MM.1S (cell line): Measurements from ENCODE around the gene ARHGAP42.
"Not testable (repeated sequence)": the region's sequence is repeated elsewhere in the genome, so short reads cannot be mapped to it uniquely, and the experiment has no call there.

Experiments used
- DNase-seq: peaks from one replicate; pipeline ENCODE4 v3.0.0-alpha.2; 2015
- H2AFZ ChIP-seq: fragments of 300-600 bp; sonication (generic); 2 replicates; pipeline ENCODE4 v1.6.0; 2016; ENCODE audit warnings: antibody characterized with exemption, low read length
- H3F3A ChIP-seq: fragments of 300-600 bp; sonication (generic); 2 replicates; pipeline ENCODE4 v1.6.1; 2016; ENCODE audit warnings: mild to moderate bottlenecking, antibody characterized with exemption, low read length, moderate library complexity, mixed read lengths; ENCODE audit not compliant: insufficient read depth
- H3K27ac ChIP-seq: fragments of 300-600 bp; sonication (generic); 2 replicates; pipeline ENCODE4 v1.5.1; 2016; ENCODE audit warnings: mild to moderate bottlenecking, low read length
- H3K27me3 ChIP-seq: fragments of 300-600 bp; sonication (generic); replicated peaks from 2 replicates; pipeline ENCODE4 v1.6.0; 2016; ENCODE audit warnings: low read length; ENCODE audit not compliant: insufficient read depth
- H3K36me3 ChIP-seq: fragments of 300-600 bp; sonication (generic); replicated peaks from 2 replicates; pipeline ENCODE4 v1.6.1; 2016; ENCODE audit warnings: mild to moderate bottlenecking, low read length, mixed read lengths; ENCODE audit not compliant: insufficient read depth
- H3K4me1 ChIP-seq: fragments of 300-600 bp; sonication (generic); 2 replicates; pipeline ENCODE4 v1.6.1; 2016; ENCODE audit warnings: low read length, mixed read lengths
- H3K4me2 ChIP-seq: fragments of 300-600 bp; sonication (generic); 2 replicates; pipeline ENCODE4 v1.6.0; 2016; ENCODE audit warnings: low read depth, low read length
- H3K4me3 ChIP-seq: fragments of 300-600 bp; sonication (generic); 2 replicates; pipeline ENCODE4 v1.5.1; 2016; ENCODE audit warnings: low read length, mixed read lengths
- H3K79me2 ChIP-seq: fragments of 300-600 bp; sonication (generic); 2 replicates; pipeline ENCODE4 v1.6.1; 2016; ENCODE audit warnings: mixed run types, low read length, mixed read lengths
- H3K9ac ChIP-seq: fragments of 300-600 bp; sonication (generic); 2 replicates; pipeline ENCODE4 v1.6.1; 2016; ENCODE audit warnings: low read length, mixed read lengths
- H3K9me2 ChIP-seq: fragments of 300-600 bp; sonication (generic); replicated peaks from 2 replicates; pipeline ENCODE4 v1.6.1; 2016; ENCODE audit warnings: mild to moderate bottlenecking, low read length, mixed read lengths; ENCODE audit not compliant: insufficient read depth
- H3K9me3 ChIP-seq: fragments of 300-600 bp; sonication (generic); replicated peaks from 2 replicates; pipeline ENCODE4 v1.6.1; 2016; ENCODE audit warnings: mild to moderate bottlenecking, low read length, mixed read lengths; ENCODE audit not compliant: insufficient read depth
- H4K20me1 ChIP-seq: fragments of 300-600 bp; sonication (generic); 2 replicates; pipeline ENCODE4 v1.6.1; 2016; ENCODE audit warnings: mild to moderate bottlenecking, low read length, moderate library complexity, mixed read lengths; ENCODE audit not compliant: insufficient read depth
- CTCF ChIP-seq: fragments of 300-600 bp; sonication (generic); IDR thresholded peaks from 2 replicates; pipeline ENCODE4 v1.5.1; 2016; ENCODE audit warnings: antibody characterized with exemption, low read length, mixed read lengths
- EZH2 ChIP-seq: fragments of 300-600 bp; sonication (generic); optimal IDR thresholded peaks from 2 replicates; pipeline ENCODE3; 2017; ENCODE audit warnings: low read depth, mild to moderate bottlenecking, antibody characterized with exemption, low read length, mixed read lengths
- EZH2phosphoT487 ChIP-seq: fragments of 300-600 bp; sonication (generic); IDR thresholded peaks from 2 replicates; pipeline ENCODE4 v1.6.1; 2018; ENCODE audit warnings: antibody characterized with exemption, low read length

The ARHGAP42 gene

GRCh38 chr11:100741866-100742625 is 55.0 kb downstream of the ARHGAP42 start:
- Histone ChIP-seq H3K27ac (no peak overlapping the region), H4K20me1 (no peaks in the 10 kb centered on the region), H3K27me3 (no peaks in the 10 kb centered on the region), H3K9me2 (no peaks in the 10 kb centered on the region), H3K4me3 (no peak overlapping the region), H2AFZ (no peak overlapping the region), H3K4me1 (no peaks in the 10 kb centered on the region), H3K36me3 (no peaks in the 10 kb centered on the region), H3F3A (no peaks in the 10 kb centered on the region), H3K4me2 (no peak overlapping the region; the same call in 1 of the 2 replicates), H3K9ac (no peak overlapping the region), H3K9me3 (no peaks in the 10 kb centered on the region), H3K79me2 (no peaks in the 10 kb centered on the region)
- DNase-seq = no peak
- no peak for TF ChIP-seq EZH2
- no peak for TF ChIP-seq CTCF
- no peak for TF ChIP-seq EZH2phosphoT487

- no peak overlapping the region for H3K4me2 ChIP-seq
- DNase-seq = no peak
- H3K9me2 ChIP-seq = no peaks in the 10 kb centered on the region
- H4K20me1 ChIP-seq = no peaks in the 10 kb centered on the region
- no peaks in the 10 kb centered on the region for H3K9me3 ChIP-seq
- no peaks in the 10 kb centered on the region for H3K36me3 ChIP-seq
- H2AFZ ChIP-seq = no peak overlapping the region
- no peaks in the 10 kb centered on the region for H3F3A ChIP-seq
- no peaks in the 10 kb centered on the region for H3K79me2 ChIP-seq
- no peak overlapping the region for H3K4me3 ChIP-seq
- H3K27me3 ChIP-seq = no peaks in the 10 kb centered on the region
- TF ChIP-seq EZH2 = no peak
- no peak for TF ChIP-seq EZH2phosphoT487
- TF ChIP-seq CTCF = no peak
- no peak overlapping the region for H3K9ac ChIP-seq
- no peak overlapping the region for H3K27ac ChIP-seq
- H3K4me1 ChIP-seq = no peaks in the 10 kb centered on the region
These were observed 59.4 kb downstream of the ARHGAP42 start for GRCh38 chr11:100746448-100746847.

- H3K9me2 ChIP-seq = no peaks in the 10 kb centered on the region
- no peak for TF ChIP-seq EZH2
- TF ChIP-seq EZH2phosphoT487 = no peak
- TF ChIP-seq CTCF = no peak
- H3K36me3 ChIP-seq = no peaks in the 10 kb centered on the region
- no peak for DNase-seq
- no peak overlapping the region for H3K27ac ChIP-seq
- no peak overlapping the region for H3K4me3 ChIP-seq
- no peaks in the 10 kb centered on the region for H3K9me3 ChIP-seq
- no peaks in the 10 kb centered on the region for H3F3A ChIP-seq
- no peaks in the 10 kb centered on the region for H3K79me2 ChIP-seq
- H3K27me3 ChIP-seq = no peaks in the 10 kb centered on the region
- no peak overlapping the region for H3K9ac ChIP-seq
- no peaks in the 10 kb centered on the region for H3K4me1 ChIP-seq
- no peak overlapping the region for H2AFZ ChIP-seq
- no peaks in the 10 kb centered on the region for H4K20me1 ChIP-seq
- H3K4me2 ChIP-seq = no peak overlapping the region
These were observed 61.1 kb downstream of the ARHGAP42 start for GRCh38 chr11:100748153-100748552.

- not testable (repeated sequence) for H3K27ac ChIP-seq, H3F3A ChIP-seq, H3K36me3 ChIP-seq, H4K20me1 ChIP-seq, H3K9ac ChIP-seq, H3K4me2 ChIP-seq, H3K27me3 ChIP-seq, H3K4me1 ChIP-seq, H3K9me3 ChIP-seq, H3K9me2 ChIP-seq, H2AFZ ChIP-seq, H3K4me3 ChIP-seq, H3K79me2 ChIP-seq, DNase-seq
These were observed 62.9 kb downstream of the ARHGAP42 start for GRCh38 chr11:100749887-100750565.

DNA sequence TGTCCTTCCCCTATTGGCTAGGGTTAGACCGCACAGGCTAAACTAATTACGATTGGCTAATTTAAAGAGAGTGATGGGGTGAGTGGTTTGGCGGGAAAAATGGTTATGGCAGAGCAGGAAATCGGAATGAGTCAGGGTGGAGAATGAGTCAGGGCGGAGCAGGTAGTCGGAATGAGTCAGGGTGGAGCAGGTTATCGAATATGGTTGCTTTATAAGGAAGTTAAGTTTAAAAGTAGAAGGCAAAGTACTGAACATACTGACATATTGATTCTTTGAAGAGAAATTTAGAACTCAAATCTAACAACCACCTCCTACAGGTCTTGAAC is 63.4 kb downstream of the ARHGAP42 start:
- H3K4me2 ChIP-seq, H3K36me3 ChIP-seq, H3K9ac ChIP-seq, H3K79me2 ChIP-seq, H3K27ac ChIP-seq, H3F3A ChIP-seq, H3K4me1 ChIP-seq, H3K4me3 ChIP-seq, DNase-seq, H3K9me3 ChIP-seq, H4K20me1 ChIP-seq, H2AFZ ChIP-seq, H3K9me2 ChIP-seq, H3K27me3 ChIP-seq: not testable (repeated sequence)
